Ishikawa (cell line): ENCODE data around the gene INKA2.

ENCODE experiments used
- CEBPB ChIP-seq: IDR thresholded peaks from 2 replicates; pipeline ENCODE4 v1.6.1; 2012
- EGR1 ChIP-seq: IDR thresholded peaks from 2 replicates; pipeline ENCODE4 v1.6.1; 2012
- EP300 ChIP-seq: IDR thresholded peaks from 2 replicates; pipeline ENCODE4 v1.6.1; 2012; ENCODE audit warnings: borderline replicate concordance
- FOXM1 ChIP-seq: IDR thresholded peaks from 2 replicates; pipeline ENCODE4 v1.6.1; 2012; ENCODE audit warnings: low read depth, borderline replicate concordance
- MAX ChIP-seq: IDR thresholded peaks from 2 replicates; pipeline ENCODE4 v1.6.1; 2012
- RAD21 ChIP-seq: IDR thresholded peaks from 2 replicates; pipeline ENCODE4 v1.6.1; 2012; ENCODE audit warnings: low read depth
- REST ChIP-seq: IDR thresholded peaks from 2 replicates; pipeline ENCODE4 v1.6.1; 2012; ENCODE audit warnings: low read depth, mild to moderate bottlenecking
- TCF12 ChIP-seq: IDR thresholded peaks from 2 replicates; pipeline ENCODE4 v1.6.1; 2012; ENCODE audit warnings: low read depth
- USF1 ChIP-seq: IDR thresholded peaks from 2 replicates; pipeline ENCODE4 v1.6.1; 2012
- YY1 ChIP-seq: IDR thresholded peaks from 2 replicates; pipeline ENCODE4 v1.6.1; 2012; ENCODE audit warnings: low read depth

GRCh38 chr1:111745675-111746613 is 6.7 kb upstream of the INKA2 start:
- TF ChIP-seq CEBPB (no peak), EP300 (no peak), REST (no peak), USF1 (no peak), TCF12 (no peak), MAX (no peak), RAD21 (no peak), FOXM1 (no peak), YY1 (no peak), EGR1 (no peak)
